Smooth muscle cell (in vitro differentiated cells): ENCODE measurements around the gene CTBP1. TPM values are rescaled to one million over a fixed set of nuclear protein-coding genes. Genes with fewer than 3 reads are reported as not detected.

ENCODE experiments used
- DNase-seq: peaks from one replicate; lab custom pipeline; 2025; ENCODE audit not compliant: unreplicated experiment; lab: John Stamatoyannopoulos, UW
- H2AFZ ChIP-seq: fragments of 200-600 bp; sonication (generic); 2 replicates; pipeline ENCODE4 v1.6.0; 2016; ENCODE audit warnings: antibody characterized with exemption, low read depth, mild to moderate bottlenecking
- H3F3A ChIP-seq: fragments of 200-600 bp; sonication (generic); 2 replicates; pipeline ENCODE4 v1.6.0; 2017; ENCODE audit warnings: antibody characterized with exemption, low read depth
- H3K27ac ChIP-seq: fragments of 200-600 bp; sonication (generic); 2 replicates; pipeline ENCODE4 v1.5.1; 2016; ENCODE audit warnings: low read depth, mild to moderate bottlenecking
- H3K27me3 ChIP-seq: fragments of 200-600 bp; sonication (generic); 2 replicates; pipeline ENCODE4 v1.6.1; 2016; ENCODE audit warnings: low read depth, mild to moderate bottlenecking
- H3K36me3 ChIP-seq: fragments of 200-600 bp; sonication (generic); 2 replicates; pipeline ENCODE4 v1.5.1; 2016; ENCODE audit warnings: low read depth
- H3K4me1 ChIP-seq: fragments of 200-600 bp; sonication (generic); 2 replicates; pipeline ENCODE4 v1.5.1; 2016; ENCODE audit warnings: low read depth
- H3K4me2 ChIP-seq: fragments of 200-600 bp; sonication (generic); 2 replicates; pipeline ENCODE4 v1.6.0; 2016; ENCODE audit warnings: mild to moderate bottlenecking
- H3K4me3 ChIP-seq: fragments of 200-600 bp; sonication (generic); 2 replicates; pipeline ENCODE4 v1.5.1; 2016; ENCODE audit warnings: mild to moderate bottlenecking
- H3K79me2 ChIP-seq: fragments of 200-600 bp; sonication (generic); 2 replicates; pipeline ENCODE4 v1.6.0; 2016; ENCODE audit warnings: low read depth, mild to moderate bottlenecking
- H3K9ac ChIP-seq: fragments of 200-600 bp; sonication (generic); 2 replicates; pipeline ENCODE4 v1.6.0; 2016; ENCODE audit warnings: low read depth
- H3K9me3 ChIP-seq: fragments of 200-600 bp; sonication (generic); replicated peaks from 2 replicates; pipeline ENCODE4 v1.5.1; 2016; ENCODE audit warnings: low read depth
- H4K20me1 ChIP-seq: fragments of 200-600 bp; sonication (generic); 2 replicates; pipeline ENCODE4 v1.6.0; 2016; ENCODE audit warnings: low read depth
- CTCF ChIP-seq: fragments of 200-600 bp; sonication (generic); IDR thresholded peaks from 2 replicates; pipeline ENCODE4 v1.5.1; 2017; ENCODE audit warnings: borderline replicate concordance, mild to moderate bottlenecking, antibody characterized with exemption; ENCODE audit not compliant: insufficient read depth, poor library complexity, severe bottlenecking
- WGBS: methylation state at CpG from one replicate; pipeline ENCODE4 v1.1.7; 2016; ENCODE audit warnings: low lambda C conversion rate; 5-methylcytosine and 5-hydroxymethylcytosine counted together
- polyA plus RNA-seq: library from polyadenylated mRNA; unstranded; fragments of >200 nt; fragmentation: Nextera tagmentation; extraction: Ambion mirVana; gene quantifications from 2 replicates; pipeline ENCODE4 v1.2.1, GENCODE V29; 2016
- total RNA-seq: library from RNA; depleted of rRNA; stranded (reverse); fragments of >200 nt; gene quantifications from 2 replicates; pipeline ENCODE4 v1.2.3, GENCODE V29; 2014

Gene CTBP1
- total and polyA plus RNA-seq, 2 experiments from 2014 or later = 76.9 to 132 TPM

DNA sequence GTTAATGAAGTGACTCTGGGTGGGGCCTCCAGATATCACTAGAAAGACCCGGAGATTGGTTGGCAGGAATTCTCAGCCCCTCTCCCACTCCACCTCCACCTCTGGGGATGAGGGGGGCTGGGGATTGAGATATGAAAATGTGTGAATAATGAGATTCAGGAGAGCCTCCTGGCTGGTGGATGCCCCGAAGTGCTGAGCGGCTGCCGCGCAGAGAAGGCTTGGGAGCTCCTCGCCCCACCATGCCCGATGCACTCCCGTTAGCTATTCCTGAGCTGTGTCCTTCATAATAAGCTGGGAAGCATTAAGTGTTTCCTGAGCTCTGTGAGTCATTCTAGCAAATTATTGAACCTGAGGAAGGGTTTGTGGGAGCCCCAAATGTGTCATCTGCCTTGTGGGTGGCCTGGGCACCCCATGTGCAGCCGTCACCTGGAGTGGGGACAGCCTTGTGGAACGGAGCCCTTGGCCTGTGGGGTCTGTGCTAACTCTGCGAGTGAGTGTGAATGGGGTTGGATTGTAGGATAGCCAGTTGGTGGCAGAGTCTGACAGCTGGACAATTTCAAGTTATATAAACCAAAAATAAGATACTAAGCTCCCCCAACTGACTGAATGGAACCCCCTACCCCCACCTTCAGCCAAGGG, 36.3 kb upstream of the CTBP1 start:
- no peak overlapping the region for H3K9ac ChIP-seq
- no peak for DNase-seq
- no peaks in the 10 kb centered on the region for H3K4me1 ChIP-seq
- no peak overlapping the region for H3K27ac ChIP-seq
- H3K4me3 ChIP-seq = no peak overlapping the region
- H3K27me3 ChIP-seq = no peaks in the 10 kb centered on the region
- H3F3A ChIP-seq = no peaks in the 10 kb centered on the region
- H2AFZ ChIP-seq = no peak overlapping the region
- 82% methylated on average over 11 of the region's 11 CpGs for WGBS
- H4K20me1 ChIP-seq = peaks cover under 1% of the 10 kb centered on the region
- no peak overlapping the region for H3K4me2 ChIP-seq
- no peaks in the 10 kb centered on the region for H3K36me3 ChIP-seq
- no peak for TF ChIP-seq CTCF
- no peaks in the 10 kb centered on the region for H3K9me3 ChIP-seq
- H3K79me2 ChIP-seq = peaks cover 3% of the 10 kb centered on the region

DNA sequence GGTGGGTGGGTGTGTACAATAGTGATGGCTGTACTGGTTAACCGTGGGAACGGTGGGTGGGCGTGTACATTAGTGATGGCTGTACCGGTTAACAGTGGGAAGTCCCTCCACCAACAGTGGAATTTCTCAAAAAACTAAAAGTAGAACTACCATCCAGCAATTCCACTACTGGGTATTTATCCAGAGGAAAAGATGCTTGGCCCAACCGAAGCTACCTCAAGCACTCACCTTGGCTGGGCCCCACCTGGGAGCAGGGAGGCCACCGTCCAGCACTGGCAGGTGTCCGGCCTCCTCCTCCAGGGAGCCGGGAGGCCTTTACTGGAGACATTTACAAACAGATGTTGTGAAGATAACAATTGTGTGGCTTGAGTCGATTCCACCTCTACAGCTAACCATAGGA, 34.8 kb upstream of the CTBP1 start:
- Histone ChIP-seq H3K27ac (no peak overlapping the region), H3F3A (no peaks in the 10 kb centered on the region), H3K9ac (no peak overlapping the region), H4K20me1 (no peaks in the 10 kb centered on the region), H3K79me2 (no peaks in the 10 kb centered on the region), H3K9me3 (no peaks in the 10 kb centered on the region), H3K4me3 (no peak overlapping the region), H3K36me3 (no peaks in the 10 kb centered on the region), H3K27me3 (no peaks in the 10 kb centered on the region), H3K4me2 (no peak overlapping the region), H2AFZ (no peak overlapping the region), H3K4me1 (no peaks in the 10 kb centered on the region)
- no peak for DNase-seq
- 89% methylated on average over 9 of the region's 9 CpGs for WGBS
- TF ChIP-seq CTCF = no peak

DNA sequence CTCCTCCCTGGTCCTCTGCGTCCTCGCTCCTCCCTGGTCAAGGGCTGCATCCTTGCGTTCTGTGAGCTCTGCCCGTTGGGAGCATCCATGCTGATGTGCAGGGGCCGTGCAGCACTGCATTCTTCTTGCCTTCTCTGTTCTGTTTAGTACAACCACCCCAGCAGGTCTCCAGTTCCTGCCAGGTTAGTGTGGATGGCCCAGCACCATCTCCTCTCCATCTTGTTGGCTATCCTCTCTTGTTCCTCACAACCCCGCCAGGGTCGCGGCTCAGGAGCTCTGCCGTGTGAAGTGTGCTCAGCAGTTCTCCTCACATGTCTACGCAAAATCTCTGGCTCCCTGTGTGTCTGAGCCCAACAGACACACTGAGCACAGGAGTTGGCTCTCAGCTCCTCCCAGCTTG, 30.3 kb upstream of the CTBP1 start:
- Histone ChIP-seq H2AFZ (no peak overlapping the region), H3K4me3 (no peak overlapping the region), H3K9ac (no peak overlapping the region), H3F3A (no peaks in the 10 kb centered on the region), H3K36me3 (no peaks in the 10 kb centered on the region), H3K79me2 (no peaks in the 10 kb centered on the region), H3K4me2 (no peak overlapping the region), H4K20me1 (no peaks in the 10 kb centered on the region), H3K27ac (no peak overlapping the region), H3K27me3 (no peaks in the 10 kb centered on the region), H3K9me3 (no peaks in the 10 kb centered on the region), H3K4me1 (no peaks in the 10 kb centered on the region)
- DNase-seq = no peak
- WGBS = 87% methylated on average over 10 of the region's 10 CpGs
- no peak for TF ChIP-seq CTCF
